PC-3 (cell line): ENCODE measurements around the gene CCL16. TPM values are rescaled to one million over a fixed set of nuclear protein-coding genes. Genes with fewer than 3 reads are reported as not detected.
"Not testable (repeated sequence)": the region's sequence is repeated elsewhere in the genome, so short reads cannot be mapped to it uniquely, and the experiment has no call there.

ENCODE experiments used
- ATAC-seq: fragments of 200-7000 bp; cut with Tn5 transposase; 2 replicates; pipeline ENCODE4 v1.9.1; 2020; ENCODE audit warnings: mild to moderate bottlenecking, moderate library complexity
- BruUV-seq: library from RNA; stranded (reverse); fragments of 400-500 nt; replicated peaks from 2 replicates; lab custom pipeline; 2021; lab: Mats Ljungman, UMichigan
- CTCF ChIA-PET: fragments of 300-600 bp; sonication (Branson Sonifier 250); formaldehyde crosslinking; loops from one replicate; lab custom pipeline; 2022; ENCODE audit warnings: antibody characterized with exemption; lab: Charles Lee
- POLR2A ChIA-PET: fragments of 300-600 bp; sonication (Branson Sonifier 250); formaldehyde crosslinking; loops from one replicate; lab custom pipeline; 2022; ENCODE audit warnings: antibody characterized with exemption; ENCODE audit not compliant: unreplicated experiment; lab: Charles Lee
- DNase-seq: peaks from one replicate; pipeline ENCODE4 v3.0.0-alpha.2; 2015
- H2AFZ ChIP-seq: fragments of 300-600 bp; sonication (generic); 2 replicates; pipeline ENCODE4 v1.6.0; 2016; ENCODE audit warnings: antibody characterized with exemption, low read length
- H3F3A ChIP-seq: fragments of 300-600 bp; sonication (generic); one replicate; pipeline ENCODE4 v1.6.0; 2017; ENCODE audit warnings: antibody characterized with exemption, low read length, control low read depth, mild to moderate bottlenecking; ENCODE audit not compliant: unreplicated experiment
- H3K27ac ChIP-seq: fragments of 300-600 bp; sonication (generic); 2 replicates; pipeline ENCODE4 v1.5.1; 2016; ENCODE audit warnings: mild to moderate bottlenecking, low read length
- H3K27me3 ChIP-seq: fragments of 300-600 bp; sonication (generic); 2 replicates; pipeline ENCODE4 v1.6.1; 2016; ENCODE audit warnings: low read length, mixed read lengths
- H3K36me3 ChIP-seq: fragments of 300-600 bp; sonication (generic); 2 replicates; pipeline ENCODE4 v1.6.1; 2016; ENCODE audit warnings: low read depth, mixed run types, low read length, mixed read lengths
- H3K4me1 ChIP-seq: fragments of 300-600 bp; sonication (generic); 2 replicates; pipeline ENCODE4 v1.5.1; 2016; ENCODE audit warnings: low read length; ENCODE audit not compliant: insufficient read depth
- H3K4me2 ChIP-seq: fragments of 300-600 bp; sonication (generic); 2 replicates; pipeline ENCODE4 v1.6.0; 2016; ENCODE audit warnings: low read length
- H3K4me3 ChIP-seq: fragments of 300-600 bp; sonication (generic); 2 replicates; pipeline ENCODE4 v1.5.1; 2016; ENCODE audit warnings: mild to moderate bottlenecking, low read length, mixed read lengths
- H3K79me2 ChIP-seq: fragments of 300-600 bp; sonication (generic); 2 replicates; pipeline ENCODE4 v1.6.1; 2017; ENCODE audit warnings: low read length, mixed read lengths
- H3K9ac ChIP-seq: fragments of 300-600 bp; sonication (generic); 2 replicates; pipeline ENCODE4 v1.6.0; 2016; ENCODE audit warnings: mild to moderate bottlenecking, low read length
- H3K9me2 ChIP-seq: fragments of 300-600 bp; sonication (generic); replicated peaks from 2 replicates; pipeline ENCODE4 v1.6.1; 2016; ENCODE audit warnings: mixed run types, low read length, mixed read lengths
- H3K9me3 ChIP-seq: fragments of 300-600 bp; sonication (generic); 2 replicates; pipeline ENCODE4 v1.6.1; 2016; ENCODE audit warnings: low read length, mixed read lengths
- H4K20me1 ChIP-seq: fragments of 300-600 bp; sonication (generic); 2 replicates; pipeline ENCODE4 v1.6.1; 2016; ENCODE audit warnings: low read length, mixed read lengths
- CTCF ChIP-seq: fragments of 300-600 bp; sonication (generic); conservative IDR thresholded peaks from 2 replicates; pipeline ENCODE4 v1.5.1; 2017; ENCODE audit warnings: antibody characterized with exemption, low read depth, mild to moderate bottlenecking, low read length
- EZH2 ChIP-seq: fragments of 300-600 bp; sonication (generic); IDR thresholded peaks from one replicate; pipeline ENCODE4 v1.6.1; 2017; ENCODE audit warnings: antibody characterized with exemption, mild to moderate bottlenecking, low read length; ENCODE audit not compliant: unreplicated experiment
- EZH2phosphoT487 ChIP-seq: fragments of 300-600 bp; sonication (generic); IDR thresholded peaks from 2 replicates; pipeline ENCODE4 v1.6.1; 2018; ENCODE audit warnings: mild to moderate bottlenecking, antibody characterized with exemption, low read length, borderline replicate concordance
- intact Hi-C: fragments of 100-400 bp; cut with micrococcal nuclease; formaldehyde crosslinking; loops from 2 replicates; pipeline ENCODE4 v1.9.0; 2023
- total RNA-seq: library from RNA; depleted of rRNA; stranded (reverse); fragments of >200 nt; gene quantifications from 2 replicates; pipeline ENCODE4 v1.2.3, GENCODE V29; 2014

Gene CCL16
- total RNA-seq, 1 experiment from 2014 or later: not detected

- H3K4me2 ChIP-seq: no peak within 1 kb of the TSS
- TF ChIP-seq EZH2 (no peak), CTCF (no peak), EZH2phosphoT487 (no peak)
- intact Hi-C loops: no loop called here
- no peaks in the 10 kb centered on the region for H3K9me2 ChIP-seq
- no peak within 1 kb of the TSS for H3K4me3 ChIP-seq
- BruUV-seq: no TSS peak
- no peaks in the 10 kb centered on the region for H3K36me3 ChIP-seq
- H3K4me1 ChIP-seq: no peaks in the 10 kb centered on the region
- ATAC-seq (no peak), DNase-seq (no peak)
- H4K20me1 ChIP-seq: no peaks in the 10 kb centered on the region
- no peaks in the 10 kb centered on the region for H3K9me3 ChIP-seq
- no peak within 1 kb of the TSS for H3K9ac ChIP-seq
- no peaks in the 10 kb centered on the region for H3K79me2 ChIP-seq
- 0 out of 2 replicates have a peak, but pooled peaks cover 7% of the 10 kb centered on the region for H3K27me3 ChIP-seq
- POLR2A ChIA-PET: no interaction called here
- H3K27ac ChIP-seq: no peak within 1 kb of the TSS
- no peak within 1 kb of the TSS for H2AFZ ChIP-seq
- H3F3A ChIP-seq: no peaks in the 10 kb centered on the region
- CTCF ChIA-PET: no interaction called here
These were observed 37.8 kb downstream of the CCL16 start, which contains the start of gene LYZL6 for GRCh38 chr17:35943537-35943936. LYZL6 (minus strand) TSS chr17:35943713; CDS start chr17:35939356, 4,357 bp downstream.

- 0 out of 2 replicates have a peak, but pooled peaks cover 7% of the 10 kb centered on the region for H3K27me3 ChIP-seq
- H3K27ac ChIP-seq: no peak overlapping the region
- H3K79me2 ChIP-seq: no peaks in the 10 kb centered on the region
- ChIA-PET POLR2A (no interaction called here), CTCF (no interaction called here)
- H3K36me3 ChIP-seq: no peaks in the 10 kb centered on the region
- intact Hi-C loops: no loop called here
- no peaks in the 10 kb centered on the region for H3K4me1 ChIP-seq
- BruUV-seq: no TSS peak
- no peaks in the 10 kb centered on the region for H3F3A ChIP-seq
- no peak overlapping the region for H3K9ac ChIP-seq
- H2AFZ ChIP-seq: no peak overlapping the region
- DNase-seq (no peak), ATAC-seq (no peak)
- H3K9me2 ChIP-seq: no peaks in the 10 kb centered on the region
- no peak overlapping the region for H3K4me3 ChIP-seq
- TF ChIP-seq CTCF: no peak
- no peak for TF ChIP-seq EZH2phosphoT487
- no peak for TF ChIP-seq EZH2
- H3K4me2 ChIP-seq: no peak overlapping the region
- H3K9me3 ChIP-seq: no peaks in the 10 kb centered on the region
- H4K20me1 ChIP-seq: no peaks in the 10 kb centered on the region
These were observed 38.6 kb downstream of the CCL16 start for GRCh38 chr17:35942588-35943186.

- H3K27me3 ChIP-seq, H3K27ac ChIP-seq, H4K20me1 ChIP-seq, H3F3A ChIP-seq, intact Hi-C loops, H3K9ac ChIP-seq, H3K79me2 ChIP-seq, H3K9me3 ChIP-seq, H3K4me3 ChIP-seq, ATAC-seq, BruUV-seq, H3K9me2 ChIP-seq, H2AFZ ChIP-seq, H3K36me3 ChIP-seq, POLR2A ChIA-PET, DNase-seq, H3K4me2 ChIP-seq, CTCF ChIA-PET, H3K4me1 ChIP-seq: not testable (repeated sequence)
These were observed 42.8 kb downstream of the CCL16 start for GRCh38 chr17:35938492-35938891.
